ENCODE measurements around the gene NRXN2. TPM values are rescaled to one million over a fixed set of nuclear protein-coding genes. Genes with fewer than 3 reads are reported as not detected.

NRXN2 gene
- total and polyA plus RNA-seq, 10 of the 15 experiments (the other 5 are each of a cell fraction or from before 2014, with no cell fraction given) = 0.03 to 1.4 (median 0.23) TPM

DNA sequence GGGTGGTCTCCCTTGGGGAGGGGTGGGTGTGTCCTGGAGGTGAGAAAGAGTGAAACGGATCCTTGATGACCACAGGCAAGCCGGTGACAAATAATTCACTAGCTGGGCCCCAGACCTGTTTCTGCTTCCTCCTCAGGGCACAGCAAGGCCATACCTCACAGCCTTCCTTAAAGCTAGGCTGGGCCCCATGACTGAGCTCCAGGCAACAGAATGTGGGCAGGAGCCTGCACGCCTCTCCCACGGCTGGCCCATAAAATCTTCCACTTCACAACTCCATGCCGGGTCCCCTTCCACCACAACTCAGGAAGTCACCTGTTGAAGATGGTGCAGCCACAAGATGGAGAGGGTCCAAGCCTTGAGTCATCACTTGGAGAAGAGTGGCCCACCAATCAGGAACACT, 108.1 kb downstream of the NRXN2 start (continued):
- TF ChIP-seq, protein P1, sequence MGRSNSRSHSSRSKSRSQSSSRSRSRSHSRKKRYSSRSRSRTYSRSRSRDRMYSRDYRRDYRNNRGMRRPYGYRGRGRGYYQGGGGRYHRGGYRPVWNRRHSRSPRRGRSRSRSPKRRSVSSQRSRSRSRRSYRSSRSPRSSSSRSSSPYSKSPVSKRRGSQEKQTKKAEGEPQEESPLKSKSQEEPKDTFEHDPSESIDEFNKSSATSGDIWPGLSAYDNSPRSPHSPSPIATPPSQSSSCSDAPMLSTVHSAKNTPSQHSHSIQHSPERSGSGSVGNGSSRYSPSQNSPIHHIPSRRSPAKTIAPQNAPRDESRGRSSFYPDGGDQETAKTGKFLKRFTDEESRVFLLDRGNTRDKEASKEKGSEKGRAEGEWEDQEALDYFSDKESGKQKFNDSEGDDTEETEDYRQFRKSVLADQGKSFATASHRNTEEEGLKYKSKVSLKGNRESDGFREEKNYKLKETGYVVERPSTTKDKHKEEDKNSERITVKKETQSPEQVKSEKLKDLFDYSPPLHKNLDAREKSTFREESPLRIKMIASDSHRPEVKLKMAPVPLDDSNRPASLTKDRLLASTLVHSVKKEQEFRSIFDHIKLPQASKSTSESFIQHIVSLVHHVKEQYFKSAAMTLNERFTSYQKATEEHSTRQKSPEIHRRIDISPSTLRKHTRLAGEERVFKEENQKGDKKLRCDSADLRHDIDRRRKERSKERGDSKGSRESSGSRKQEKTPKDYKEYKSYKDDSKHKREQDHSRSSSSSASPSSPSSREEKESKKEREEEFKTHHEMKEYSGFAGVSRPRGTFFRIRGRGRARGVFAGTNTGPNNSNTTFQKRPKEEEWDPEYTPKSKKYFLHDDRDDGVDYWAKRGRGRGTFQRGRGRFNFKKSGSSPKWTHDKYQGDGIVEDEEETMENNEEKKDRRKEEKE (IDR thresholded peaks at IDR 0.05) = no peak
- TF ChIP-seq, protein P2, sequence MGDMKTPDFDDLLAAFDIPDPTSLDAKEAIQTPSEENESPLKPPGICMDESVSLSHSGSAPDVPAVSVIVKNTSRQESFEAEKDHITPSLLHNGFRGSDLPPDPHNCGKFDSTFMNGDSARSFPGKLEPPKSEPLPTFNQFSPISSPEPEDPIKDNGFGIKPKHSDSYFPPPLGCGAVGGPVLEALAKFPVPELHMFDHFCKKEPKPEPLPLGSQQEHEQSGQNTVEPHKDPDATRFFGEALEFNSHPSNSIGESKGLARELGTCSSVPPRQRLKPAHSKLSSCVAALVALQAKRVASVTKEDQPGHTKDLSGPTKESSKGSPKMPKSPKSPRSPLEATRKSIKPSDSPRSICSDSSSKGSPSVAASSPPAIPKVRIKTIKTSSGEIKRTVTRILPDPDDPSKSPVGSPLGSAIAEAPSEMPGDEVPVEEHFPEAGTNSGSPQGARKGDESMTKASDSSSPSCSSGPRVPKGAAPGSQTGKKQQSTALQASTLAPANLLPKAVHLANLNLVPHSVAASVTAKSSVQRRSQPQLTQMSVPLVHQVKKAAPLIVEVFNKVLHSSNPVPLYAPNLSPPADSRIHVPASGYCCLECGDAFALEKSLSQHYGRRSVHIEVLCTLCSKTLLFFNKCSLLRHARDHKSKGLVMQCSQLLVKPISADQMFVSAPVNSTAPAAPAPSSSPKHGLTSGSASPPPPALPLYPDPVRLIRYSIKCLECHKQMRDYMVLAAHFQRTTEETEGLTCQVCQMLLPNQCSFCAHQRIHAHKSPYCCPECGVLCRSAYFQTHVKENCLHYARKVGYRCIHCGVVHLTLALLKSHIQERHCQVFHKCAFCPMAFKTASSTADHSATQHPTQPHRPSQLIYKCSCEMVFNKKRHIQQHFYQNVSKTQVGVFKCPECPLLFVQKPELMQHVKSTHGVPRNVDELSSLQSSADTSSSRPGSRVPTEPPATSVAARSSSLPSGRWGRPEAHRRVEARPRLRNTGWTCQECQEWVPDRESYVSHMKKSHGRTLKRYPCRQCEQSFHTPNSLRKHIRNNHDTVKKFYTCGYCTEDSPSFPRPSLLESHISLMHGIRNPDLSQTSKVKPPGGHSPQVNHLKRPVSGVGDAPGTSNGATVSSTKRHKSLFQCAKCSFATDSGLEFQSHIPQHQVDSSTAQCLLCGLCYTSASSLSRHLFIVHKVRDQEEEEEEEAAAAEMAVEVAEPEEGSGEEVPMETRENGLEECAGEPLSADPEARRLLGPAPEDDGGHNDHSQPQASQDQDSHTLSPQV (IDR thresholded peaks at IDR 0.05) = no peak
- TF ChIP-seq, protein P3, sequence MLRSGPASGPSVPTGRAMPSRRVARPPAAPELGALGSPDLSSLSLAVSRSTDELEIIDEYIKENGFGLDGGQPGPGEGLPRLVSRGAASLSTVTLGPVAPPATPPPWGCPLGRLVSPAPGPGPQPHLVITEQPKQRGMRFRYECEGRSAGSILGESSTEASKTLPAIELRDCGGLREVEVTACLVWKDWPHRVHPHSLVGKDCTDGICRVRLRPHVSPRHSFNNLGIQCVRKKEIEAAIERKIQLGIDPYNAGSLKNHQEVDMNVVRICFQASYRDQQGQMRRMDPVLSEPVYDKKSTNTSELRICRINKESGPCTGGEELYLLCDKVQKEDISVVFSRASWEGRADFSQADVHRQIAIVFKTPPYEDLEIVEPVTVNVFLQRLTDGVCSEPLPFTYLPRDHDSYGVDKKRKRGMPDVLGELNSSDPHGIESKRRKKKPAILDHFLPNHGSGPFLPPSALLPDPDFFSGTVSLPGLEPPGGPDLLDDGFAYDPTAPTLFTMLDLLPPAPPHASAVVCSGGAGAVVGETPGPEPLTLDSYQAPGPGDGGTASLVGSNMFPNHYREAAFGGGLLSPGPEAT (IDR thresholded peaks at IDR 0.05; ENCODE audit: low read depth) = no peak
- TF ChIP-seq EGR1 (IDR thresholded peaks at IDR 0.05; ENCODE audit: borderline replicate concordance in 1 of 2, low read depth in 2 of 2, low read length in 2 of 2) = no peak
